Measurements from ENCODE around the gene TPCN1. TPM values are rescaled to one million over a fixed set of nuclear protein-coding genes. Genes with fewer than 3 reads are reported as not detected.

Gene TPCN1
- total RNA-seq, 1 donor from 2014 or later = 7.9 TPM

GRCh38 chr12:113289361-113289760, 68.1 kb downstream of the TPCN1 start:
- H3K36me3 Mint-ChIP-seq (ENCODE audit: unreplicated experiment) = no peaks in the 10 kb centered on the region
- H3K9me3 Mint-ChIP-seq (ENCODE audit: unreplicated experiment) = peaks cover 7% of the 10 kb centered on the region
- no peak for DNase-seq
- H3K4me3 Mint-ChIP-seq (ENCODE audit: unreplicated experiment) = no peak overlapping the region
- TF ChIP-seq CTCF (IDR thresholded peaks at IDR 0.05; ENCODE audit: partially characterized antibody, unreplicated experiment) = no peak
- H3K4me1 Mint-ChIP-seq (ENCODE audit: low read depth, unreplicated experiment) = peaks cover 21% of the 10 kb centered on the region
- no peaks in the 10 kb centered on the region for H3K27me3 Mint-ChIP-seq (ENCODE audit: unreplicated experiment)
- no peak overlapping the region for H3K27ac Mint-ChIP-seq (ENCODE audit: unreplicated experiment)

- no peaks in the 10 kb centered on the region for H3K27me3 Mint-ChIP-seq (ENCODE audit: unreplicated experiment)
- peaks cover 7% of the 10 kb centered on the region for H3K9me3 Mint-ChIP-seq (ENCODE audit: unreplicated experiment)
- no peak for DNase-seq
- no peak overlapping the region for H3K27ac Mint-ChIP-seq (ENCODE audit: unreplicated experiment)
- no peak for TF ChIP-seq CTCF (IDR thresholded peaks at IDR 0.05; ENCODE audit: partially characterized antibody, unreplicated experiment)
- peaks cover 21% of the 10 kb centered on the region for H3K4me1 Mint-ChIP-seq (ENCODE audit: low read depth, unreplicated experiment)
- no peaks in the 10 kb centered on the region for H3K36me3 Mint-ChIP-seq (ENCODE audit: unreplicated experiment)
- no peak overlapping the region for H3K4me3 Mint-ChIP-seq (ENCODE audit: unreplicated experiment)
Measured at GRCh38 chr12:113290506-113290905, 69.2 kb downstream of the TPCN1 start.

- Mint-ChIP-seq H3K9me3 (ENCODE audit: unreplicated experiment) (peaks cover 4% of the 10 kb centered on the region), H3K4me1 (ENCODE audit: low read depth, unreplicated experiment) (peaks cover 19% of the 10 kb centered on the region), H3K27me3 (ENCODE audit: unreplicated experiment) (no peaks in the 10 kb centered on the region), H3K27ac (ENCODE audit: unreplicated experiment) (peak overlapping the region; percentile 70), H3K4me3 (ENCODE audit: unreplicated experiment) (no peak overlapping the region), H3K36me3 (ENCODE audit: unreplicated experiment) (no peaks in the 10 kb centered on the region)
- TF ChIP-seq CTCF (IDR thresholded peaks at IDR 0.05; ENCODE audit: partially characterized antibody, unreplicated experiment) = no peak
- no peak for DNase-seq
Measured at GRCh38 chr12:113291586-113291985, 70.3 kb downstream of the TPCN1 start.

- no peak for DNase-seq
- no peaks in the 10 kb centered on the region for H3K36me3 Mint-ChIP-seq (ENCODE audit: unreplicated experiment)
- peaks cover 19% of the 10 kb centered on the region for H3K4me1 Mint-ChIP-seq (ENCODE audit: low read depth, unreplicated experiment)
- H3K27me3 Mint-ChIP-seq (ENCODE audit: unreplicated experiment) = no peaks in the 10 kb centered on the region
- TF ChIP-seq CTCF (IDR thresholded peaks at IDR 0.05; ENCODE audit: partially characterized antibody, unreplicated experiment) = no peak
- H3K27ac Mint-ChIP-seq (ENCODE audit: unreplicated experiment) = no peak overlapping the region
- H3K4me3 Mint-ChIP-seq (ENCODE audit: unreplicated experiment) = no peak overlapping the region
- H3K9me3 Mint-ChIP-seq (ENCODE audit: unreplicated experiment) = peaks cover 5% of the 10 kb centered on the region
Measured at GRCh38 chr12:113292091-113292490, 70.8 kb downstream of the TPCN1 start.

GRCh38 chr12:113292547-113292946, 71.3 kb downstream of the TPCN1 start:
- H3K4me1 Mint-ChIP-seq (ENCODE audit: low read depth, unreplicated experiment) = peaks cover 19% of the 10 kb centered on the region
- H3K27ac Mint-ChIP-seq (ENCODE audit: unreplicated experiment) = no peak overlapping the region
- TF ChIP-seq CTCF (IDR thresholded peaks at IDR 0.05; ENCODE audit: partially characterized antibody, unreplicated experiment) = no peak
- H3K27me3 Mint-ChIP-seq (ENCODE audit: unreplicated experiment) = no peaks in the 10 kb centered on the region
- peaks cover 6% of the 10 kb centered on the region for H3K9me3 Mint-ChIP-seq (ENCODE audit: unreplicated experiment)
- no peaks in the 10 kb centered on the region for H3K36me3 Mint-ChIP-seq (ENCODE audit: unreplicated experiment)
- DNase-seq = no peak
- H3K4me3 Mint-ChIP-seq (ENCODE audit: unreplicated experiment) = no peak overlapping the region
